ENCODE results near the gene TAS2R50. TPM values are rescaled to one million over a fixed set of nuclear protein-coding genes. Genes with fewer than 3 reads are reported as not detected.
"Not testable (repeated sequence)": the region's sequence is repeated elsewhere in the genome, so short reads cannot be mapped to it uniquely, and the experiment has no call there.

Gene TAS2R50, protein sequence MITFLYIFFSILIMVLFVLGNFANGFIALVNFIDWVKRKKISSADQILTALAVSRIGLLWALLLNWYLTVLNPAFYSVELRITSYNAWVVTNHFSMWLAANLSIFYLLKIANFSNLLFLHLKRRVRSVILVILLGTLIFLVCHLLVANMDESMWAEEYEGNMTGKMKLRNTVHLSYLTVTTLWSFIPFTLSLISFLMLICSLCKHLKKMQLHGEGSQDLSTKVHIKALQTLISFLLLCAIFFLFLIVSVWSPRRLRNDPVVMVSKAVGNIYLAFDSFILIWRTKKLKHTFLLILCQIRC
- under 1 TPM; 0.86 to 0.98 TPM for total RNA-seq

DNA sequence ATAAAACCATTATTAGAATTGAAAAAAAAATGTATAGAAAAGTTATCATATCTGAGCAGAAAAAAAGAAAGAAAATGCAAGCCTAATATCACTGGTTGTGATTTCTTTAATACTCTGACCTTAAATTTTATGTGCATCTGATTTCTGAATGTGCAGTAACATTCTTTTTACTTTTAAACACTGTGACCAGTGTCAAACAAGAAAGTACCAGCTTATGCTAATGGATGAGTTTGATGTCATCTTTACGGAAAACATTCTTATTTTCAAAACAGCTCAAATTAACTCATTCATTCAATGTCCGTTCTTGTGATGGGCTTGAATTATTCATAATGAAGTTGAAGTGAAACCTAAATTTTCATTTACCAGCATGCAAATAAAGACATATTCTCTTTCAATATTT, at the start of gene TAS2R50:
TSS of gene TAS2R50 (minus strand) at position 101 of the 400 bp plus-strand sequence. CDS start at position 49, 52 bp downstream.
- TF ChIP-seq, protein P1, sequence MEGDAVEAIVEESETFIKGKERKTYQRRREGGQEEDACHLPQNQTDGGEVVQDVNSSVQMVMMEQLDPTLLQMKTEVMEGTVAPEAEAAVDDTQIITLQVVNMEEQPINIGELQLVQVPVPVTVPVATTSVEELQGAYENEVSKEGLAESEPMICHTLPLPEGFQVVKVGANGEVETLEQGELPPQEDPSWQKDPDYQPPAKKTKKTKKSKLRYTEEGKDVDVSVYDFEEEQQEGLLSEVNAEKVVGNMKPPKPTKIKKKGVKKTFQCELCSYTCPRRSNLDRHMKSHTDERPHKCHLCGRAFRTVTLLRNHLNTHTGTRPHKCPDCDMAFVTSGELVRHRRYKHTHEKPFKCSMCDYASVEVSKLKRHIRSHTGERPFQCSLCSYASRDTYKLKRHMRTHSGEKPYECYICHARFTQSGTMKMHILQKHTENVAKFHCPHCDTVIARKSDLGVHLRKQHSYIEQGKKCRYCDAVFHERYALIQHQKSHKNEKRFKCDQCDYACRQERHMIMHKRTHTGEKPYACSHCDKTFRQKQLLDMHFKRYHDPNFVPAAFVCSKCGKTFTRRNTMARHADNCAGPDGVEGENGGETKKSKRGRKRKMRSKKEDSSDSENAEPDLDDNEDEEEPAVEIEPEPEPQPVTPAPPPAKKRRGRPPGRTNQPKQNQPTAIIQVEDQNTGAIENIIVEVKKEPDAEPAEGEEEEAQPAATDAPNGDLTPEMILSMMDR (IDR thresholded peaks at IDR 0.05): no peak
- H3K27ac ChIP-seq: no peak within 1 kb of the TSS
- no peaks in the 10 kb centered on the region for H3K27me3 ChIP-seq
- no peaks in the 10 kb centered on the region for H3K9me3 ChIP-seq
- intact Hi-C loops (cut with DNase I): no loop called here
- no peak within 1 kb of the TSS for H3K4me3 ChIP-seq
- no peaks in the 10 kb centered on the region for H3K36me3 ChIP-seq
- H3K4me1 ChIP-seq: no peaks in the 10 kb centered on the region
- no peak within 1 kb of the TSS for H3K9ac ChIP-seq (ENCODE audit: low read depth in 2 of 2, low read length in 2 of 2)
- DNase-seq: no peak

DNA sequence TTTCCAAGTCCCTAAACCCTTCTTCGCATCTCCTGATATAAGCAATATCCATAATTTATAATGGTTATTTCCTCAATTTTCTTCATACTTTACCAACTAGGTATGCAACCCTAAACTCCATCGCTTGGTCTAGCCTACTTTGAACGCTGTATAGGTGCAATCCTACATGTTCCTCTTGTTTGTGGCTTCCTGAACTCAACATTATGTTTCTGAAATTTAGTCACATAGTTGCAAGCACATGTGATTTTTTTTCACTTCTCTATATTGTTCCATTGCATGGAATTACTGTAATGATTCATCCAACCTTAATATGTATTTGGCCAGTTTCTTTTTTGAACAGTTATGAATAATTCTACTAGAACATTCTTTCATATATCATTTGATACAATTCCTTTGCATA, 47.2 kb upstream of the TAS2R50 start:
- H3K4me3 ChIP-seq; H3K27me3 ChIP-seq; DNase-seq; H3K9me3 ChIP-seq; H3K36me3 ChIP-seq; H3K9ac ChIP-seq (ENCODE audit: low read depth in 2 of 2, low read length in 2 of 2); intact Hi-C loops (cut with DNase I); H3K4me1 ChIP-seq; H3K27ac ChIP-seq: not testable (repeated sequence)

DNA sequence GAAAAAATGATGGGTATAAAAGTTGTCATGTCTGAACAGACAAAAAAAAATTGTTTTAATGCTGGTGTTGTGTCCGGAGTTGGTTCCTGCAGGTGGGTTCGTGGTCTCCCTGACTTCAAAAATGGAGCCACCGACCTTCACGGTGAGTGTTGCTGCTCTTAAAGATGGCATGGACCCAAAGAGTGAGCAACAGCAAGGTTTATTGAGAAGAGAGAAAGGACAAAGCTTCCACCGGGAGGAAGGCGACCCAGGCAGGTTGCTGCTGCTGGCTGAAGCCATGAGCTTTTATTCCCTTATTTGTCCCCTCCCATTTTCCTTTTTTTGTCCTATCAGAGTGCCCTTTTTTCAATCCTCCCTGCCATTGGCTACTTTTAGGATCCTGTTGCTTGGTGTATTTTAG, 44.6 kb upstream of the TAS2R50 start, which contains the start of gene TAS2R31:
TSS of gene TAS2R31 (minus strand) at position 101 of the 400 bp plus-strand sequence. CDS start at position 29, 72 bp downstream.
- intact Hi-C loops (cut with DNase I): no loop called here
- H3K4me1 ChIP-seq: no peaks in the 10 kb centered on the region
- TF ChIP-seq, protein P1 (IDR thresholded peaks at IDR 0.05): no peak
- no peaks in the 10 kb centered on the region for H3K36me3 ChIP-seq
- no peaks in the 10 kb centered on the region for H3K9me3 ChIP-seq
- H3K27me3 ChIP-seq: no peaks in the 10 kb centered on the region
- no peak within 1 kb of the TSS for H3K4me3 ChIP-seq
- no peak within 1 kb of the TSS for H3K27ac ChIP-seq
- DNase-seq: no peak
- no peak within 1 kb of the TSS for H3K9ac ChIP-seq (ENCODE audit: low read depth in 2 of 2, low read length in 2 of 2)

DNA sequence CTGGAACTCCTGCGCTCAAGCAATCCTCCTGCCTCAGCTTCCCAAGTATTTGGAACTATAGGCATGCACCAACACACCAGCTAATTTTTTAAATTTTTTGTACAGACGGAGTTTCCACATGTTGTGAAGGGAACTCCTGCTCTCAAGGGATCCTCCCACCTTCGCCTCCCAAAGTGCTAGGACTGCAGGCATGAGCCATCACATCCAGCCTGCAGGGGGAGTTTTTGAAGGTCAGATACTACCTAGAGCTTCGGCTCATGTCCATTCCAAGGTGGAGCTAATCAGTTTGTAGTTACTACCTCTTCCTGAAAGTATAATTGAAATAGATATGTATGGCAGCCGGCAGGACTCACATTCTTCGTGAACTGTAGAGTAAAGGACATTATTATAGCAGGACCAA, 39.4 kb upstream of the TAS2R50 start:
- Histone ChIP-seq H3K9me3 (no peaks in the 10 kb centered on the region), H3K4me1 (no peaks in the 10 kb centered on the region), H3K27ac (no peak overlapping the region), H3K36me3 (no peaks in the 10 kb centered on the region), H3K27me3 (no peaks in the 10 kb centered on the region), H3K4me3 (no peak overlapping the region), H3K9ac (ENCODE audit: low read depth in 2 of 2, low read length in 2 of 2) (no peak overlapping the region)
- intact Hi-C loops (cut with DNase I): no loop called here
- TF ChIP-seq, protein P1 (IDR thresholded peaks at IDR 0.05): no peak
- no peak for DNase-seq

DNA sequence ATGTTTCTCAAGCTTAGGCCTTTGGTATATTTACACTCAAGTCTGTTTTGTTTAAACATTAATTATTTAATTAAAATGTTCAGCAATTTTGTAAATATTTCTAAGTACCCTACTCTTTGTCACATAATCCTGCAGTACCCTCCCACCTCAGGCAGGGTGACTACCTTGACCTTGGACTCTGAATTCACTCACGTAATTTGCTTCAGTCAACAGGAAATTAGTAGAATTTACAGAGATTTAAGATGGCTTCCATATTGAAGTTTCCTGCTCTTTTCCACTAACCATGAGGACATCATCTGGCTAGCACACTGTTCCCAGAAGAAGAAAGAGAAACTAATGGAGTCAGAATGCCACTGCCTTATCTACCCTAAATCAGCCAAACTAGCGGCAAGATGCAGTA, 36.7 kb upstream of the TAS2R50 start:
- no peak overlapping the region for H3K9ac ChIP-seq (ENCODE audit: low read depth in 2 of 2, low read length in 2 of 2)
- H3K27me3 ChIP-seq: no peaks in the 10 kb centered on the region
- DNase-seq: no peak
- H3K4me3 ChIP-seq: no peak overlapping the region
- H3K9me3 ChIP-seq: no peaks in the 10 kb centered on the region
- intact Hi-C loops (cut with DNase I): no loop called here
- H3K4me1 ChIP-seq: no peaks in the 10 kb centered on the region
- no peaks in the 10 kb centered on the region for H3K36me3 ChIP-seq
- TF ChIP-seq, protein P1 (IDR thresholded peaks at IDR 0.05): no peak
- no peak overlapping the region for H3K27ac ChIP-seq

DNA sequence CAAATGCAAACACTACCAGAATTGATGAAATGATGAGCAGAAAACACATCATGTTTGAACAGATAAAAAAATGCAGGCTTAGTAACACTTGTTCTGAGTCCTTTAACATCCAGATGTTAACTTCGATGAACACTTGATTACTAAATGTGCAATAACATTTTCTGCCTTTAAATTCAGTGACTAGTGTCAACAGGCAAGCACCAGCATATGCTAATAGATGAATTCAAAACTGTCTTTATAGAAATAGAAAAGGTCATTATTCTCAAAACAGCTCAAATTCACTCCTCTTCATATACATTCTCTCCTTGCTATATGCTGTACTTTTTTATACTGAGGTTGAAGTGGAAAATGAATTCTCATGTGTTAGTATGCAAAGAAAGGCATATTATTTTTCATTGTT, 35.8 kb upstream of the TAS2R50 start, which contains the start of gene TAS2R19:
TSS of gene TAS2R19 (minus strand) at position 101 of the 400 bp plus-strand sequence. CDS start at position 52, 49 bp downstream.
- H3K4me3 ChIP-seq: no peak within 1 kb of the TSS
- H3K9ac ChIP-seq (ENCODE audit: low read depth in 2 of 2, low read length in 2 of 2): no peak within 1 kb of the TSS
- no peak for DNase-seq
- H3K27ac ChIP-seq: no peak within 1 kb of the TSS
- no peaks in the 10 kb centered on the region for H3K27me3 ChIP-seq
- intact Hi-C loops (cut with DNase I): no loop called here
- H3K4me1 ChIP-seq: no peaks in the 10 kb centered on the region
- TF ChIP-seq, protein P1 (IDR thresholded peaks at IDR 0.05): no peak
- H3K9me3 ChIP-seq: no peaks in the 10 kb centered on the region
- no peaks in the 10 kb centered on the region for H3K36me3 ChIP-seq
